Heart left ventricle (tissue), 16 donors: Measurements from ENCODE around the gene MEN1. TPM values are rescaled to one million over a fixed set of nuclear protein-coding genes. Genes with fewer than 3 reads are reported as not detected.
A peak's percentile ranks its signal among the peaks of the same experiment; 100 is the strongest.

ENCODE experiments used
- ATAC-seq, 4 donors: fragments of 200-7000 bp; cut with Tn5 transposase; one replicate each; pipeline ENCODE4 v1.9.1; 2020 to 2022; ENCODE audit warnings: moderate library complexity in 4 of 4, mild to moderate bottlenecking in 3 of 4, moderate number of reproducible peaks in 1 of 4
- DNase-seq, 5 donors: peaks; one replicate each; pipeline ENCODE4 v3.0.0-alpha.2; 2020
- H3K27ac ChIP-seq, 12 donors: fragments of 200-600 bp; sonication (generic) in 4 of 12; one replicate each; pipeline versions ENCODE4 v1.5.0 to v1.8.0; 2016 to 2022; ENCODE audit warnings: mild to moderate bottlenecking in 2 of 12
- H3K27me3 ChIP-seq, 9 donors: fragments of 200-600 bp; sonication (generic) in 2 of 9; one replicate each; pipeline versions ENCODE4 v1.5.1 to v1.8.0; 2016 to 2022; ENCODE audit warnings: mild to moderate bottlenecking in 3 of 9
- H3K36me3 ChIP-seq, 9 donors: fragments of 200-600 bp; sonication (generic) in 2 of 9; one replicate each; pipeline versions ENCODE4 v1.5.0 to v1.8.0; 2018 to 2022; ENCODE audit warnings: mild to moderate bottlenecking in 2 of 9
- H3K4me1 ChIP-seq, 12 donors: fragments of 200-600 bp; sonication (generic) in 4 of 12; one replicate each; pipeline versions ENCODE4 v1.5.0 to v1.8.0; 2016 to 2022; ENCODE audit warnings: mild to moderate bottlenecking in 3 of 12
- H3K4me3 ChIP-seq, 12 donors: fragments of 200-600 bp; sonication (generic) in 4 of 12; one replicate each; pipeline versions ENCODE4 v1.5.0 to v1.8.0; 2017 to 2022; ENCODE audit warnings: mild to moderate bottlenecking in 9 of 12, moderate library complexity in 4 of 12
- H3K9me3 ChIP-seq, 12 donors: fragments of 200-600 bp; sonication (generic) in 4 of 12; one replicate each; pipeline versions ENCODE4 v1.5.0 to v1.8.0; 2016 to 2022; ENCODE audit warnings: mild to moderate bottlenecking in 1 of 12
- CTCF ChIP-seq, 12 donors: fragments of 200-600 bp; sonication (generic) in 4 of 12; IDR thresholded peaks; one replicate each; pipeline versions ENCODE4 v1.5.0 to v1.8.0; 2018 to 2022; ENCODE audit warnings: antibody characterized with exemption in 12 of 12, mild to moderate bottlenecking in 5 of 12
- POLR2A ChIP-seq, 2 donors: fragments of 450-650 bp; IDR thresholded peaks; one replicate each; pipeline ENCODE4 v1.6.1; 2017; ENCODE audit warnings: antibody characterized with exemption in 2 of 2, mild to moderate bottlenecking in 2 of 2, moderate library complexity in 2 of 2
- WGBS, 4 donors: extraction: QIAGEN DNeasy Blood & Tissue Kit in 2 of 4; methylation state at CpG; one replicate each; pipeline versions ENCODE4 v1.1.5 to v1.1.7; 2013 to 2018; 5-methylcytosine and 5-hydroxymethylcytosine counted together
- intact Hi-C, 10 donors: fragments of 100-400 bp; cut with DNase I; formaldehyde crosslinking; loops; one replicate each; pipeline versions ENCODE4 v1.11.1 to v1.14.2; 2022
- polyA plus RNA-seq, 2 donors: library from polyadenylated mRNA; stranded (reverse); fragments of 200-250 nt; gene quantifications; one replicate each; pipeline ENCODE4 v1.2.3, GENCODE V29; 2013
- total RNA-seq, 9 donors: library from RNA; depleted of rRNA in 2 of 9; stranded (reverse); fragments of >200 nt in 2 of 9; fragmentation: NEBNext Ultra II Directional in 3 of 9; extraction: Animal tissue kit (Norgen Biotek cat#: 25700) in 3 of 9; gene quantifications; one replicate each; pipeline versions ENCODE4 v1.1.0 to v1.2.4, GENCODE V29; 2016 to 2023
- donor health status: ischemic (EF 13 %, LVEDD 7.1; RV severe dilation, severe dysfunction).
- donor health status: healthy with polysubstance abuse.
- donor health status: DM: no; HTN: yes; CAD: no.
- donor health status: DM: no; HTN: no; CAD: no.
- donor health status: ischemic (EF 25% LVEDD 6.9; RV normal size, moderate dysfunction).
- donor health status: ischemic (EF 25% LVEDD 5.7; RV mildly dilated, moderate dysfunction).
- donor health status: healthy.
- donor health status: DM: yes; HTN: yes; CAD: no.
- donor health status: ischemic (EF 35%, LVEDD 5.7; RV mildly dilated, moderate dysfunction).
- donor health status: nonischemic (EF 11% LVEDD 7.7; RV severe dilation, severe dysfunction).
- donor health status: DM: yes; HTN: yes; CAD: no.
- donor health status: PGD.
- donor health status: ischemic (EF 29% LVEDD 5.4; RV normal size, mild dysfunction).
- donor health status: nonischemic (EF 23%, LVEDD 6.1; RV moderate dilation, normal function).

Gene MEN1
- total and polyA plus RNA-seq, 11 donors: 6.6 to 15.2 (median 9.0) TPM

GRCh38 chr11:64776875-64777274, 33.5 kb downstream of the MEN1 start:
- no peak for ATAC-seq
- peaks cover 0 to 57% (median 50%) of the 10 kb centered on the region in 9 donors for H3K36me3 ChIP-seq
- H3K27ac ChIP-seq: peak overlapping the region in 8 of 12 donors; percentile 45 to 100 (median 98)
- peak overlapping the region in 11 of 12 donors; percentile 59 to 99 (median 92) for H3K4me3 ChIP-seq
- H3K9me3 ChIP-seq: no peaks in the 10 kb centered on the region
- intact Hi-C loops: loop anchor here in 3 of 10 donors (5.0 to 10.0 kb wide), 2 partner anchors 35 to 338 kb away; partner anchors contain the start of genes RASGRP2 (in 2 of the 3), TM7SF2 (in 1 of the 3) and ZNHIT2 (in 1 of the 3)
- no peak for DNase-seq
- H3K4me1 ChIP-seq: peaks cover 0 to 64% (median 56%) of the 10 kb centered on the region in 12 donors
- WGBS, 4 donors: 6 to 16% (median 12%) methylated on average over 3 of the region's 3 CpGs
- TF ChIP-seq POLR2A (IDR thresholded peaks at IDR 0.05): no peak
- no peak for TF ChIP-seq CTCF (IDR thresholded peaks at IDR 0.05)
- no peaks in the 10 kb centered on the region for H3K27me3 ChIP-seq

- ATAC-seq (no peak), DNase-seq (no peak)
- 40 to 51% (median 41%) methylated on average over 6 of the region's 6 CpGs for WGBS, 4 donors
- no peak for TF ChIP-seq CTCF (IDR thresholded peaks at IDR 0.05)
- TF ChIP-seq POLR2A (IDR thresholded peaks at IDR 0.05): no peak
- Histone ChIP-seq H3K4me3 (peak overlapping the region in 10 of 12 donors; percentile 75 to 99 (median 94)), H3K27me3 (no peaks in the 10 kb centered on the region), H3K36me3 (peaks cover 0 to 61% (median 54%) of the 10 kb centered on the region in 9 donors), H3K4me1 (peaks cover 0 to 68% (median 61%) of the 10 kb centered on the region in 12 donors), H3K27ac (peak overlapping the region in 3 of 12 donors; percentile 45 to 73 (median 69)), H3K9me3 (no peaks in the 10 kb centered on the region)
- intact Hi-C loops: loop anchor here in 3 of 10 donors (5.0 to 10.0 kb wide), 2 partner anchors 34 to 338 kb away; partner anchors contain the start of genes RASGRP2 (in 2 of the 3), TM7SF2 (in 1 of the 3) and ZNHIT2 (in 1 of the 3)
Observed at GRCh38 chr11:64776425-64776824, 33.9 kb downstream of the MEN1 start.

GRCh38 chr11:64774144-64774543, 36.2 kb downstream of the MEN1 start:
- intact Hi-C loops: loop anchor here in 1 of 10 donors (10.0 kb wide), 1 partner anchor 341 kb away; the partner anchor contains the start of genes TM7SF2 and ZNHIT2
- Histone ChIP-seq H3K9me3 (no peaks in the 10 kb centered on the region), H3K4me3 (no peak overlapping the region), H3K27me3 (no peaks in the 10 kb centered on the region), H3K27ac (peak overlapping the region in 4 of 12 donors; percentile 6 to 83 (median 22)), H3K4me1 (peaks cover 0 to 64% (median 57%) of the 10 kb centered on the region in 12 donors), H3K36me3 (peaks cover 0 to 84% (median 77%) of the 10 kb centered on the region in 9 donors)
- whole genome bisulfite sequencing, 4 donors: 61 to 65% (median 62%) methylated on average over 5 of the region's 5 CpGs
- no peak for ATAC-seq
- DNase-seq: no peak
- TF ChIP-seq CTCF (IDR thresholded peaks at IDR 0.05) (no peak), POLR2A (IDR thresholded peaks at IDR 0.05) (no peak)

DNA sequence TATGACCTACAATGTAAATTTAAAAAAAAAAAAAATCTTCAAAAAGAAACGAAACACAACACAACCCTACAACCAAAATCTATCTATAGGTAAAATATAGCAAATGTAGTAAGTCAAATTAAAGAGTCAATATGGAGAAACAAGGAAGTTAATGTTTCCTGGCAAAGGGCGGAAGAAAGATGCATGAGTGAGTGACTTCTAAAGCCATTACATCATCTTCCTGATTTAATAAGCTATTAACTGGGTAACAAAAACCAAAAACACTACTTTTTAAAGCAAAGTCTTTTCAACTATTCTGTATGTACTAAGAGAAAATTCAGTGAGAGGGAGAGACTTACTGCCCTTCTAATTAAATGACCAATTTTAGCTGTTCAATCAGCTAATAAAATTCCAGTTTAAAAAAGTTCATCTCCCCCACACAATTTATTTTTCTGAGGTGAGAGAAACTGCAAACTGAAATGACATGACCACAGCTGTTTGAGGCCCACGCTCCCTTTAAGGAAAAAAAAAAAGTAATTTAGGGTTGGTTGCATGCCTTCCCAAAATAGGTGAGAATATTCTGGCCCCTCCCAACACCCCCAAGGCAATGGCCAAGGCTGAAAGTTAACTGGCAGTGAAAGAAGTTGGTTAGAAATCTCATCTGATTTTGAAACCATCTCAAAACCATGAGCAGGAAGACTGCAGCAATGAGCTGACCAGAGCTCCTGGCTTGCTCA, 37.9 kb downstream of the MEN1 start:
- DNase-seq: no peak
- Histone ChIP-seq H3K4me3 (peak overlapping the region in 1 of 12 donors; percentile 16), H3K4me1 (peaks cover 0 to 81% (median 63%) of the 10 kb centered on the region in 12 donors), H3K27ac (peak overlapping the region in 4 of 12 donors; percentile 7 to 83 (median 18)), H3K9me3 (no peaks in the 10 kb centered on the region), H3K27me3 (no peaks in the 10 kb centered on the region), H3K36me3 (peaks cover 0 to 100% (median 94%) of the 10 kb centered on the region in 9 donors)
- intact Hi-C loops: loop anchor here in 1 of 10 donors (10.0 kb wide), 1 partner anchor 342 kb away; the partner anchor contains the start of genes TM7SF2 and ZNHIT2
- TF ChIP-seq CTCF (IDR thresholded peaks at IDR 0.05): no peak
- WGBS, 4 donors: 55 to 62% (median 59%) methylated on average over 3 of the region's 3 CpGs
- no peak for ATAC-seq
